Keratinocyte (primary cell): ENCODE results near the gene CHRNG. TPM values are rescaled to one million over a fixed set of nuclear protein-coding genes. Genes with fewer than 3 reads are reported as not detected.

ENCODE experiments used
- DNase-seq: peaks from one replicate; pipeline ENCODE4 v3.0.0-alpha.2; 2011; ENCODE audit warnings: low read depth, missing footprints, low spot score
- FAIRE-seq: peaks from 2 replicates; lab custom pipeline; 2011; peaks lifted over from hg19 to GRCh38; lab: Jason Lieb, UNC
- H2AFZ ChIP-seq: 2 replicates; pipeline ENCODE4 v1.6.0; 2012; ENCODE audit warnings: low read length, control low read depth, inconsistent platforms; ENCODE audit not compliant: control insufficient read depth
- H3K27ac ChIP-seq: 2 replicates; pipeline ENCODE4 v1.5.1; 2011; ENCODE audit warnings: low read length; ENCODE audit not compliant: control insufficient read depth, insufficient read depth
- H3K27me3 ChIP-seq: 3 replicates; pipeline ENCODE4 v1.6.0; 2011; ENCODE audit warnings: low read length; ENCODE audit not compliant: control insufficient read depth, insufficient read depth; ENCODE audit errors: extremely low read depth
- H3K36me3 ChIP-seq, 2 experiments: 2 replicates in 1 of 2; 3 replicates in 1 of 2; pipeline ENCODE4 v1.5.1; 2011; ENCODE audit warnings: low read length in 2 of 2, mild to moderate bottlenecking in 1 of 2; ENCODE audit not compliant: control insufficient read depth in 2 of 2, insufficient read depth in 2 of 2; ENCODE audit errors: extremely low read depth in 1 of 2
- H3K4me1 ChIP-seq: 3 replicates; pipeline ENCODE4 v1.5.1; 2011; ENCODE audit warnings: low read length; ENCODE audit not compliant: control insufficient read depth, insufficient read depth; ENCODE audit errors: extremely low read depth
- H3K4me2 ChIP-seq: 3 replicates; pipeline ENCODE4 v1.6.0; 2011; ENCODE audit warnings: low read depth, low read length; ENCODE audit not compliant: control insufficient read depth, insufficient read depth; ENCODE audit errors: extremely low read depth
- H3K4me3 ChIP-seq, 3 experiments: fragments of 200-600 bp in 1 of 3; sonication (generic) in 1 of 3; 2 replicates in 2 of 3; 3 replicates in 1 of 3; pipeline ENCODE4 v1.5.1; 2011 to 2016; ENCODE audit warnings: low read length in 3 of 3, mild to moderate bottlenecking in 3 of 3, control low read depth in 2 of 3, inconsistent platforms in 1 of 3, low read depth in 1 of 3, mixed read lengths in 1 of 3, mixed run types in 1 of 3, moderate library complexity in 1 of 3; ENCODE audit not compliant: control insufficient read depth in 2 of 3, insufficient read depth in 2 of 3; ENCODE audit errors: extremely low read depth in 1 of 3
- H3K79me2 ChIP-seq: 2 replicates; pipeline ENCODE4 v1.6.0; 2012; ENCODE audit warnings: low read length; ENCODE audit not compliant: control insufficient read depth, insufficient read depth
- H3K9ac ChIP-seq: 3 replicates; pipeline ENCODE4 v1.6.0; 2011; ENCODE audit warnings: low read length; ENCODE audit not compliant: control insufficient read depth, insufficient read depth; ENCODE audit errors: extremely low read depth
- H3K9me1 ChIP-seq: 3 replicates; pipeline ENCODE4 v1.6.0; 2011; ENCODE audit warnings: low read length; ENCODE audit not compliant: control insufficient read depth, insufficient read depth; ENCODE audit errors: extremely low read depth
- H3K9me3 ChIP-seq: 2 replicates; pipeline ENCODE4 v1.5.1; 2012; ENCODE audit warnings: low read depth, low read length; ENCODE audit not compliant: control insufficient read depth
- H4K20me1 ChIP-seq: 3 replicates; pipeline ENCODE4 v1.6.0; 2011; ENCODE audit warnings: low read length; ENCODE audit not compliant: control insufficient read depth, insufficient read depth; ENCODE audit errors: extremely low read depth
- EZH2 ChIP-seq: IDR thresholded peaks from one replicate; pipeline ENCODE4 v1.6.1; 2012; ENCODE audit warnings: inconsistent platforms, mild to moderate bottlenecking, low read length, moderate library complexity
- dilution Hi-C: fragments of 300-500 bp; cut with MboI; formaldehyde crosslinking; loops from one replicate; pipeline ENCODE4 v1.7.0; 2020; ENCODE audit warnings: low sequenced_read_pairs; ENCODE audit not compliant: extremely low pct_ligation_motif_present
- polyA plus RNA-seq, 5 experiments: library from polyadenylated mRNA; depleted of rRNA in 3 of 5; stranded (reverse) in 3 of 5; stranded (forward) in 1 of 5; unstranded in 1 of 5; fragments of >200 nt; gene quantifications; 1 replicate in 1 of 5; 2 replicates in 3 of 5; 3 replicates in 1 of 5; pipeline versions ENCODE4 v1.2.1 to v1.2.3, GENCODE V29; 2011 to 2012; ENCODE audit warnings: missing spikeins in 2 of 5, low read depth in 1 of 5, low replicate concordance in 1 of 5
- TF ChIP-seq, protein P1 (sequence below), 3 experiments: IDR thresholded peaks in 1 of 3; conservative IDR thresholded peaks in 1 of 3; optimal IDR thresholded peaks in 1 of 3; 2 replicates in 2 of 3; 3 replicates in 1 of 3; pipeline versions ENCODE3 to v1.5.1; 2011; ENCODE audit warnings: low read length in 3 of 3, mild to moderate bottlenecking in 3 of 3, moderate library complexity in 2 of 3, control low read depth in 1 of 3, inconsistent platforms in 1 of 3; ENCODE audit not compliant: insufficient read depth in 2 of 3; ENCODE audit errors: extremely low read depth in 1 of 3

CHRNG gene
- polyA plus RNA-seq, 1 donor (not counting 4 experiments of a cell fraction or from before 2014, with no cell fraction given): not detected

DNA sequence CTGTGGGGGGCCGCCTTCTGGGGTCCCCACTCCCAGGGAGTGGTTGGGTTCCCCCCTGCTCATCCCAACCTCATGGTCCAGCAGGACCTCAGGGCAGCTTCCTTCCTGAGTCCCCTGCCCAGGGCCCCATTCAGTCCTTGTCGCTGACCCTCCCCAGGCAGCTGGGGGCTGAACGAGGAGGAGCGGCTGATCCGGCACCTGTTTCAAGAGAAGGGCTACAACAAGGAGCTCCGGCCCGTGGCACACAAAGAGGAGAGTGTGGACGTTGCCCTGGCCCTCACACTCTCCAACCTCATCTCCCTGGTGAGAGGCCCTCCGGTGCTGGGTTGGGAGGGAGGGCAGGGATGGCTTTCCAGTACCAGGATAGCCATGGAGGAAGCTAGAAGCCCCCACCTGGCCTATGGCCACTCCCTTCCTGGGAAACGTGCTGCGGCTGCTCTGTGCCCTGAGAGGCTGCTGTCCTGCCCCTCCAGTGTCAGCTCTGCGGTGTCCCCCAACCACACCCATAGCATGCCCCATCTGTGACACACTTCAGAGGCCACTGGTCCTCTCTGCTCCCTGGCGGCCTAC lies 13.0 kb upstream of the CHRNG start:
- no peaks in the 10 kb centered on the region for H4K20me1 ChIP-seq
- no peak overlapping the region for H3K27ac ChIP-seq
- H3K36me3 ChIP-seq: no peaks in the 10 kb centered on the region
- H3K27me3 ChIP-seq: peaks cover 36% of the 10 kb centered on the region
- TF ChIP-seq, protein P1, sequence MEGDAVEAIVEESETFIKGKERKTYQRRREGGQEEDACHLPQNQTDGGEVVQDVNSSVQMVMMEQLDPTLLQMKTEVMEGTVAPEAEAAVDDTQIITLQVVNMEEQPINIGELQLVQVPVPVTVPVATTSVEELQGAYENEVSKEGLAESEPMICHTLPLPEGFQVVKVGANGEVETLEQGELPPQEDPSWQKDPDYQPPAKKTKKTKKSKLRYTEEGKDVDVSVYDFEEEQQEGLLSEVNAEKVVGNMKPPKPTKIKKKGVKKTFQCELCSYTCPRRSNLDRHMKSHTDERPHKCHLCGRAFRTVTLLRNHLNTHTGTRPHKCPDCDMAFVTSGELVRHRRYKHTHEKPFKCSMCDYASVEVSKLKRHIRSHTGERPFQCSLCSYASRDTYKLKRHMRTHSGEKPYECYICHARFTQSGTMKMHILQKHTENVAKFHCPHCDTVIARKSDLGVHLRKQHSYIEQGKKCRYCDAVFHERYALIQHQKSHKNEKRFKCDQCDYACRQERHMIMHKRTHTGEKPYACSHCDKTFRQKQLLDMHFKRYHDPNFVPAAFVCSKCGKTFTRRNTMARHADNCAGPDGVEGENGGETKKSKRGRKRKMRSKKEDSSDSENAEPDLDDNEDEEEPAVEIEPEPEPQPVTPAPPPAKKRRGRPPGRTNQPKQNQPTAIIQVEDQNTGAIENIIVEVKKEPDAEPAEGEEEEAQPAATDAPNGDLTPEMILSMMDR (optimal IDR thresholded peaks at IDR 0.05 in 1 of 3, IDR thresholded peaks at IDR 0.05 in 1 of 3, conservative IDR thresholded peaks at IDR 0.05 in 1 of 3; ENCODE audit: extremely low read depth in 1 of 3, insufficient read depth in 2 of 3, low read length in 3 of 3): no peak
- TF ChIP-seq EZH2: no peak
- H3K9me1 ChIP-seq: no peaks in the 10 kb centered on the region
- FAIRE-seq (no peak), DNase-seq (no peak)
- dilution Hi-C loops: no loop called here
- no peaks in the 10 kb centered on the region for H3K9me3 ChIP-seq
- H2AFZ ChIP-seq: no peak overlapping the region
- H3K4me3 ChIP-seq: no peak overlapping the region
- H3K9ac ChIP-seq: no peak overlapping the region
- H3K79me2 ChIP-seq: no peaks in the 10 kb centered on the region
- H3K4me1 ChIP-seq: no peaks in the 10 kb centered on the region
- H3K4me2 ChIP-seq: no peak overlapping the region

GRCh38 chr2:232527905-232528470 lies 11.5 kb upstream of the CHRNG start:
- H3K27ac ChIP-seq: no peak overlapping the region
- dilution Hi-C loops: no loop called here
- DNase-seq: no peak

More at GRCh38 chr2:232527905-232528470, 11.5 kb upstream of the CHRNG start:
- Histone ChIP-seq H3K4me3 (no peak overlapping the region), H3K27me3 (peaks cover 21% of the 10 kb centered on the region), H3K36me3 (no peaks in the 10 kb centered on the region), H4K20me1 (no peaks in the 10 kb centered on the region), H3K9ac (no peak overlapping the region), H3K4me2 (no peak overlapping the region), H3K79me2 (no peaks in the 10 kb centered on the region), H3K9me3 (no peaks in the 10 kb centered on the region), H3K4me1 (no peaks in the 10 kb centered on the region), H2AFZ (no peak overlapping the region), H3K9me1 (no peaks in the 10 kb centered on the region)
- TF ChIP-seq, protein P1 (optimal IDR thresholded peaks at IDR 0.05 in 1 of 3, IDR thresholded peaks at IDR 0.05 in 1 of 3, conservative IDR thresholded peaks at IDR 0.05 in 1 of 3; ENCODE audit: extremely low read depth in 1 of 3, insufficient read depth in 2 of 3, low read length in 3 of 3): no peak
- no peak for TF ChIP-seq EZH2
- FAIRE-seq: no peak
